C4-2B (cell line): Measurements from ENCODE around the gene GP9.

Experiments used
- H3K27ac ChIP-seq: fragments of 450-650 bp; 2 replicates; pipeline ENCODE4 v1.5.1; 2017
- CTCF ChIP-seq: fragments of 450-650 bp; conservative IDR thresholded peaks from 2 replicates; pipeline ENCODE4 v1.5.1; 2017; ENCODE audit warnings: mild to moderate bottlenecking
- ZFX ChIP-seq: fragments of 450-650 bp; IDR thresholded peaks from 2 replicates; pipeline ENCODE4 v1.6.1; 2017

Gene GP9

GRCh38 chr3:129034642-129035041, 25.9 kb upstream of the GP9 start:
- TF ChIP-seq ZFX (no peak), CTCF (no peak)
- no peak overlapping the region for H3K27ac ChIP-seq

GRCh38 chr3:129035360-129036221, 25.0 kb upstream of the GP9 start:
- no peak for TF ChIP-seq CTCF
- TF ChIP-seq ZFX, result no peak
- H3K27ac ChIP-seq, result peak overlapping the region; percentile 19

- no peak for TF ChIP-seq CTCF
- TF ChIP-seq ZFX, result no peak
- H3K27ac ChIP-seq, result no peak overlapping the region
Observed at GRCh38 chr3:129036222-129037092, 24.1 kb upstream of the GP9 start.

- H3K27ac ChIP-seq, result no peak overlapping the region
- no peak for TF ChIP-seq ZFX
Observed at GRCh38 chr3:129037093-129037419, 23.5 kb upstream of the GP9 start.

GRCh38 chr3:129038121-129038855, 22.3 kb upstream of the GP9 start:
- TF ChIP-seq CTCF, result no peak
- TF ChIP-seq ZFX, result no peak
- H3K27ac ChIP-seq, result no peak overlapping the region

GRCh38 chr3:129039271-129040038, 21.1 kb upstream of the GP9 start:
- TF ChIP-seq CTCF (no peak), ZFX (no peak)
- H3K27ac ChIP-seq, result no peak overlapping the region

- TF ChIP-seq CTCF, result no peak
- no peak for TF ChIP-seq ZFX
- no peak overlapping the region for H3K27ac ChIP-seq
Observed at GRCh38 chr3:129040039-129040336, 20.6 kb upstream of the GP9 start.
